GM13977 (cell line): ENCODE results near the gene DNAH1.

Experiments
- DNase-seq: peaks from one replicate; pipeline ENCODE4 v3.0.0; 2012; ENCODE audit warnings: low spot score
- CTCF ChIP-seq: IDR thresholded peaks from 2 replicates; pipeline ENCODE4 v1.5.1; 2012; ENCODE audit warnings: mild to moderate bottlenecking, control low read depth; ENCODE audit not compliant: insufficient read depth; ENCODE audit errors: extremely low read depth, missing control alignments
- in situ Hi-C: fragments of 300-500 bp; cut with MboI; formaldehyde crosslinking; loops from one replicate; pipeline ENCODE4 v1.12.0; 2022; ENCODE audit warnings: low sequenced_read_pairs, low pct_unique_long_range_greater_than_20kb, mixed read lengths, inconsistent platforms; ENCODE audit not compliant: unreplicated experiment

Gene DNAH1

GRCh38 chr3:52444860-52445793 is 129.0 kb downstream of the DNAH1 start, which contains the start of gene SEMA3G:
SEMA3G (minus strand) TSS chr3:52445103; CDS start chr3:52445027, 76 bp downstream.
- in situ Hi-C loops = no loop called here
- peak; percentile 84 for DNase-seq
- peak; percentile 35 for TF ChIP-seq CTCF

- no peak for DNase-seq
- no peak for TF ChIP-seq CTCF
- in situ Hi-C loops = no loop called here
These were observed 129.9 kb downstream of the DNAH1 start for GRCh38 chr3:52446042-52446441.

- peak; percentile 99 for TF ChIP-seq CTCF
- in situ Hi-C loops = no loop called here
- DNase-seq = peak; percentile 80
These were observed 130.8 kb downstream of the DNAH1 start for GRCh38 chr3:52446631-52447511.

- in situ Hi-C loops = no loop called here
- DNase-seq = no peak
- TF ChIP-seq CTCF = no peak
These were observed 131.6 kb downstream of the DNAH1 start for GRCh38 chr3:52447512-52448355.
